PC-3 (cell line): ENCODE data around the gene FBXL7. TPM values are rescaled to one million over a fixed set of nuclear protein-coding genes. Genes with fewer than 3 reads are reported as not detected.

ENCODE experiments used
- ATAC-seq: fragments of 200-7000 bp; cut with Tn5 transposase; 2 replicates; pipeline ENCODE4 v1.9.1; 2020; ENCODE audit warnings: mild to moderate bottlenecking, moderate library complexity
- BruUV-seq: library from RNA; stranded (reverse); fragments of 400-500 nt; replicated peaks from 2 replicates; lab custom pipeline; 2021; lab: Mats Ljungman, UMichigan
- CTCF ChIA-PET: fragments of 300-600 bp; sonication (Branson Sonifier 250); formaldehyde crosslinking; loops from one replicate; lab custom pipeline; 2022; ENCODE audit warnings: antibody characterized with exemption; lab: Charles Lee
- POLR2A ChIA-PET: fragments of 300-600 bp; sonication (Branson Sonifier 250); formaldehyde crosslinking; loops from one replicate; lab custom pipeline; 2022; ENCODE audit warnings: antibody characterized with exemption; ENCODE audit not compliant: unreplicated experiment; lab: Charles Lee
- DNase-seq: peaks from one replicate; pipeline ENCODE4 v3.0.0-alpha.2; 2015
- H2AFZ ChIP-seq: fragments of 300-600 bp; sonication (generic); 2 replicates; pipeline ENCODE4 v1.6.0; 2016; ENCODE audit warnings: antibody characterized with exemption, low read length
- H3F3A ChIP-seq: fragments of 300-600 bp; sonication (generic); one replicate; pipeline ENCODE4 v1.6.0; 2017; ENCODE audit warnings: antibody characterized with exemption, low read length, control low read depth, mild to moderate bottlenecking; ENCODE audit not compliant: unreplicated experiment
- H3K27ac ChIP-seq: fragments of 300-600 bp; sonication (generic); 2 replicates; pipeline ENCODE4 v1.5.1; 2016; ENCODE audit warnings: mild to moderate bottlenecking, low read length
- H3K27me3 ChIP-seq: fragments of 300-600 bp; sonication (generic); 2 replicates; pipeline ENCODE4 v1.6.1; 2016; ENCODE audit warnings: low read length, mixed read lengths
- H3K36me3 ChIP-seq: fragments of 300-600 bp; sonication (generic); 2 replicates; pipeline ENCODE4 v1.6.1; 2016; ENCODE audit warnings: low read depth, mixed run types, low read length, mixed read lengths
- H3K4me1 ChIP-seq: fragments of 300-600 bp; sonication (generic); 2 replicates; pipeline ENCODE4 v1.5.1; 2016; ENCODE audit warnings: low read length; ENCODE audit not compliant: insufficient read depth
- H3K4me2 ChIP-seq: fragments of 300-600 bp; sonication (generic); 2 replicates; pipeline ENCODE4 v1.6.0; 2016; ENCODE audit warnings: low read length
- H3K4me3 ChIP-seq: fragments of 300-600 bp; sonication (generic); 2 replicates; pipeline ENCODE4 v1.5.1; 2016; ENCODE audit warnings: mild to moderate bottlenecking, low read length, mixed read lengths
- H3K79me2 ChIP-seq: fragments of 300-600 bp; sonication (generic); 2 replicates; pipeline ENCODE4 v1.6.1; 2017; ENCODE audit warnings: low read length, mixed read lengths
- H3K9ac ChIP-seq: fragments of 300-600 bp; sonication (generic); 2 replicates; pipeline ENCODE4 v1.6.0; 2016; ENCODE audit warnings: mild to moderate bottlenecking, low read length
- H3K9me2 ChIP-seq: fragments of 300-600 bp; sonication (generic); replicated peaks from 2 replicates; pipeline ENCODE4 v1.6.1; 2016; ENCODE audit warnings: mixed run types, low read length, mixed read lengths
- H3K9me3 ChIP-seq: fragments of 300-600 bp; sonication (generic); 2 replicates; pipeline ENCODE4 v1.6.1; 2016; ENCODE audit warnings: low read length, mixed read lengths
- H4K20me1 ChIP-seq: fragments of 300-600 bp; sonication (generic); 2 replicates; pipeline ENCODE4 v1.6.1; 2016; ENCODE audit warnings: low read length, mixed read lengths
- CTCF ChIP-seq: fragments of 300-600 bp; sonication (generic); conservative IDR thresholded peaks from 2 replicates; pipeline ENCODE4 v1.5.1; 2017; ENCODE audit warnings: antibody characterized with exemption, low read depth, mild to moderate bottlenecking, low read length
- EZH2 ChIP-seq: fragments of 300-600 bp; sonication (generic); IDR thresholded peaks from one replicate; pipeline ENCODE4 v1.6.1; 2017; ENCODE audit warnings: antibody characterized with exemption, mild to moderate bottlenecking, low read length; ENCODE audit not compliant: unreplicated experiment
- EZH2phosphoT487 ChIP-seq: fragments of 300-600 bp; sonication (generic); IDR thresholded peaks from 2 replicates; pipeline ENCODE4 v1.6.1; 2018; ENCODE audit warnings: mild to moderate bottlenecking, antibody characterized with exemption, low read length, borderline replicate concordance
- intact Hi-C: fragments of 100-400 bp; cut with micrococcal nuclease; formaldehyde crosslinking; loops from 2 replicates; pipeline ENCODE4 v1.9.0; 2023
- total RNA-seq: library from RNA; depleted of rRNA; stranded (reverse); fragments of >200 nt; gene quantifications from 2 replicates; pipeline ENCODE4 v1.2.3, GENCODE V29; 2014

FBXL7 gene
- total RNA-seq, 1 experiment from 2014 or later, result 0.18 TPM

- H2AFZ ChIP-seq, result no peak overlapping the region
- H3K4me2 ChIP-seq, result no peak overlapping the region
- H3K79me2 ChIP-seq, result no peaks in the 10 kb centered on the region
- peaks cover 36% of the 10 kb centered on the region for H3K27me3 ChIP-seq
- H3K4me3 ChIP-seq, result no peak overlapping the region
- DNase-seq (no peak), ATAC-seq (no peak)
- H3K27ac ChIP-seq, result no peak overlapping the region
- H3K9me3 ChIP-seq, result no peaks in the 10 kb centered on the region
- no peaks in the 10 kb centered on the region for H3K4me1 ChIP-seq
- POLR2A ChIA-PET, result no interaction called here
- CTCF ChIA-PET, result no interaction called here
- no peak overlapping the region for H3K9ac ChIP-seq
- no peaks in the 10 kb centered on the region for H4K20me1 ChIP-seq
- H3K36me3 ChIP-seq, result no peaks in the 10 kb centered on the region
- H3K9me2 ChIP-seq, result no peaks in the 10 kb centered on the region
- no TSS peak for BruUV-seq
- TF ChIP-seq EZH2 (no peak), EZH2phosphoT487 (no peak), CTCF (no peak)
- no peaks in the 10 kb centered on the region for H3F3A ChIP-seq
- intact Hi-C loops, result no loop called here
Measured at GRCh38 chr5:15502208-15502607, 2.2 kb downstream of the FBXL7 start.

GRCh38 chr5:15506146-15506545, 6.2 kb downstream of the FBXL7 start:
- H3K9me2 ChIP-seq, result no peaks in the 10 kb centered on the region
- H3K27ac ChIP-seq, result no peak overlapping the region
- intact Hi-C loops, result no loop called here
- H3F3A ChIP-seq, result no peaks in the 10 kb centered on the region
- ChIA-PET CTCF (no interaction called here), POLR2A (no interaction called here)
- peaks cover 10% of the 10 kb centered on the region for H3K27me3 ChIP-seq
- TF ChIP-seq CTCF (no peak), EZH2phosphoT487 (no peak), EZH2 (no peak)
- no peaks in the 10 kb centered on the region for H3K4me1 ChIP-seq
- H4K20me1 ChIP-seq, result no peaks in the 10 kb centered on the region
- H3K4me2 ChIP-seq, result no peak overlapping the region
- no peaks in the 10 kb centered on the region for H3K9me3 ChIP-seq
- no peaks in the 10 kb centered on the region for H3K36me3 ChIP-seq
- no peak overlapping the region for H3K4me3 ChIP-seq
- no peaks in the 10 kb centered on the region for H3K79me2 ChIP-seq
- H2AFZ ChIP-seq, result no peak overlapping the region
- no peak for DNase-seq
- BruUV-seq, result no TSS peak
- ATAC-seq, result no peak
- no peak overlapping the region for H3K9ac ChIP-seq

- intact Hi-C loops, result no loop called here
- Histone ChIP-seq H3K79me2 (no peaks in the 10 kb centered on the region), H4K20me1 (no peaks in the 10 kb centered on the region)
Measured at GRCh38 chr5:15506897-15507296, 6.9 kb downstream of the FBXL7 start.

More at GRCh38 chr5:15506897-15507296, 6.9 kb downstream of the FBXL7 start:
- no peaks in the 10 kb centered on the region for H3F3A ChIP-seq
- H3K36me3 ChIP-seq, result no peaks in the 10 kb centered on the region
- TF ChIP-seq EZH2 (no peak), CTCF (no peak), EZH2phosphoT487 (no peak)
- H3K4me2 ChIP-seq, result no peak overlapping the region
- H2AFZ ChIP-seq, result no peak overlapping the region
- H3K9me2 ChIP-seq, result no peaks in the 10 kb centered on the region
- ATAC-seq (no peak), DNase-seq (no peak)
- peaks cover 4% of the 10 kb centered on the region; the same call in 1 of the 2 replicates for H3K27me3 ChIP-seq
- no TSS peak for BruUV-seq
- no peak overlapping the region for H3K9ac ChIP-seq
- no peaks in the 10 kb centered on the region for H3K9me3 ChIP-seq
- no peak overlapping the region for H3K4me3 ChIP-seq
- ChIA-PET POLR2A (no interaction called here), CTCF (no interaction called here)
- H3K27ac ChIP-seq, result no peak overlapping the region
- H3K4me1 ChIP-seq, result no peaks in the 10 kb centered on the region
